SJSA1 (cell line): ENCODE measurements around the gene MRPL28. TPM values are rescaled to one million over a fixed set of nuclear protein-coding genes. Genes with fewer than 3 reads are reported as not detected.
"Not testable (repeated sequence)": the region's sequence is repeated elsewhere in the genome, so short reads cannot be mapped to it uniquely, and the experiment has no call there.

Experiments used
- DNase-seq, 2 experiments: peaks; one replicate each; pipeline ENCODE4 v3.0.0-alpha.2; 2015 to 2020; ENCODE audit warnings: low spot score in 2 of 2, low read depth in 1 of 2
- H3K27ac ChIP-seq: fragments of 250-450 bp; sonication (Bioruptor Pico); 2 replicates; pipeline ENCODE4 v1.5.1; 2020; ENCODE audit warnings: mild to moderate bottlenecking, moderate library complexity
- H3K27me3 ChIP-seq: fragments of 250-450 bp; sonication (Bioruptor Pico); replicated peaks from 2 replicates; pipeline ENCODE4 v1.5.1; 2020; ENCODE audit warnings: mild to moderate bottlenecking, moderate library complexity
- H3K36me3 ChIP-seq: fragments of 250-450 bp; sonication (Bioruptor Pico); 2 replicates; pipeline ENCODE4 v1.5.1; 2020; ENCODE audit warnings: mild to moderate bottlenecking
- H3K4me1 ChIP-seq: fragments of 250-450 bp; sonication (Bioruptor Pico); replicated peaks from 2 replicates; pipeline ENCODE4 v1.6.1; 2021; ENCODE audit warnings: mild to moderate bottlenecking
- H3K4me3 ChIP-seq: fragments of 250-450 bp; sonication (Bioruptor Pico); 2 replicates; pipeline ENCODE4 v1.5.1; 2020; ENCODE audit warnings: mild to moderate bottlenecking
- H3K9me3 ChIP-seq: fragments of 250-450 bp; sonication (Bioruptor Pico); replicated peaks from 2 replicates; pipeline ENCODE4 v1.5.1; 2020; ENCODE audit warnings: mild to moderate bottlenecking
- total RNA-seq: library from RNA; depleted of rRNA; stranded (reverse); fragments of >200 nt; shearing (Covaris generic); gene quantifications from 2 replicates; pipeline ENCODE4 v1.2.3, GENCODE V29; 2014; rRNA removed

Gene MRPL28
- total RNA-seq: 150 and 154 TPM in 2 replicates

- Histone ChIP-seq H3K4me3 (peak within 1 kb of the TSS; percentile 21), H3K27ac (no peak within 1 kb of the TSS), H3K36me3 (peaks cover 70% of the 10 kb centered on the region), H3K27me3 (no peaks in the 10 kb centered on the region), H3K4me1 (peaks cover 4% of the 10 kb centered on the region; the same call in 1 of the 2 replicates), H3K9me3 (no peaks in the 10 kb centered on the region)
- DNase-seq: peak; percentile 89 to 94
These were observed at the start of gene MRPL28 for GRCh38 chr16:370443-370842. Gene MRPL28 (minus strand): TSS chr16:370538. CDS start chr16:370218, 320 bp downstream.

- H3K27me3 ChIP-seq, H3K36me3 ChIP-seq, H3K4me3 ChIP-seq, H3K27ac ChIP-seq, DNase-seq, H3K9me3 ChIP-seq, H3K4me1 ChIP-seq: not testable (repeated sequence)
These were observed 44.8 kb upstream of the MRPL28 start for GRCh38 chr16:415170-415498.

GRCh38 chr16:414395-415169 lies 44.2 kb upstream of the MRPL28 start:
- Histone ChIP-seq H3K36me3 (no peaks in the 10 kb centered on the region), H3K9me3 (no peaks in the 10 kb centered on the region), H3K27me3 (no peaks in the 10 kb centered on the region), H3K4me3 (no peak overlapping the region), H3K27ac (no peak overlapping the region), H3K4me1 (no peaks in the 10 kb centered on the region)
- no peak for DNase-seq

GRCh38 chr16:411576-412265 lies 41.4 kb upstream of the MRPL28 start:
- no peaks in the 10 kb centered on the region for H3K9me3 ChIP-seq
- H3K36me3 ChIP-seq: no peaks in the 10 kb centered on the region
- no peak for DNase-seq
- no peak overlapping the region for H3K4me3 ChIP-seq
- H3K4me1 ChIP-seq: no peaks in the 10 kb centered on the region
- no peaks in the 10 kb centered on the region for H3K27me3 ChIP-seq
- H3K27ac ChIP-seq: no peak overlapping the region

GRCh38 chr16:410516-411178 lies 40.3 kb upstream of the MRPL28 start:
- Histone ChIP-seq H3K27ac (no peak overlapping the region), H3K9me3 (no peaks in the 10 kb centered on the region), H3K27me3 (no peaks in the 10 kb centered on the region), H3K36me3 (no peaks in the 10 kb centered on the region), H3K4me3 (no peak overlapping the region), H3K4me1 (no peaks in the 10 kb centered on the region)
- no peak for DNase-seq

- Histone ChIP-seq H3K4me1 (no peaks in the 10 kb centered on the region), H3K4me3 (no peak overlapping the region), H3K36me3 (no peaks in the 10 kb centered on the region), H3K27me3 (no peaks in the 10 kb centered on the region), H3K27ac (no peak overlapping the region), H3K9me3 (no peaks in the 10 kb centered on the region)
- no peak for DNase-seq
These were observed 36.9 kb upstream of the MRPL28 start for GRCh38 chr16:407253-407652.

GRCh38 chr16:405548-406506 lies 35.5 kb upstream of the MRPL28 start:
- H3K4me3 ChIP-seq: no peak overlapping the region
- H3K27me3 ChIP-seq: no peaks in the 10 kb centered on the region
- peaks cover under 1% of the 10 kb centered on the region; the same call in 1 of the 2 replicates for H3K4me1 ChIP-seq
- DNase-seq: no peak
- no peak overlapping the region for H3K27ac ChIP-seq
- H3K9me3 ChIP-seq: 0 out of 2 replicates have a peak, but pooled peaks cover 3% of the 10 kb centered on the region
- peaks cover 4% of the 10 kb centered on the region; the same call in 1 of the 2 replicates for H3K36me3 ChIP-seq

- 0 out of 2 replicates have a peak, but pooled peaks cover 3% of the 10 kb centered on the region for H3K9me3 ChIP-seq
- no peak for DNase-seq
- no peaks in the 10 kb centered on the region for H3K27me3 ChIP-seq
These were observed 34.7 kb upstream of the MRPL28 start for GRCh38 chr16:404971-405486.

GRCh38 chr16:401468-402348 lies 31.4 kb upstream of the MRPL28 start, which contains the start of gene DECR2:
Gene DECR2 (plus strand): TSS chr16:401885. CDS start chr16:401964, 79 bp downstream.
- peaks cover 11% of the 10 kb centered on the region for H3K4me1 ChIP-seq
- H3K27ac ChIP-seq: peak within 1 kb of the TSS; percentile 71
- H3K4me3 ChIP-seq: peak within 1 kb of the TSS; percentile 94
- DNase-seq: peak; percentile 94 to 96
- peaks cover 3% of the 10 kb centered on the region; the same call in 1 of the 2 replicates for H3K9me3 ChIP-seq
- peaks cover 20% of the 10 kb centered on the region for H3K36me3 ChIP-seq
- no peaks in the 10 kb centered on the region for H3K27me3 ChIP-seq

More at GRCh38 chr16:404971-405486, 34.7 kb upstream of the MRPL28 start:
- Histone ChIP-seq H3K4me3 (no peak overlapping the region), H3K4me1 (peaks cover 9% of the 10 kb centered on the region), H3K36me3 (peaks cover 11% of the 10 kb centered on the region), H3K27ac (no peak overlapping the region)

- Histone ChIP-seq H3K4me1 (peaks cover 18% of the 10 kb centered on the region), H3K27me3 (no peaks in the 10 kb centered on the region), H3K27ac (no peak overlapping the region), H3K4me3 (peak overlapping the region; percentile 94), H3K9me3 (peaks cover 3% of the 10 kb centered on the region; the same call in 1 of the 2 replicates), H3K36me3 (peaks cover 20% of the 10 kb centered on the region)
- DNase-seq: no peak
These were observed 29.8 kb upstream of the MRPL28 start for GRCh38 chr16:400061-400591.

GRCh38 chr16:399340-400019 lies 29.1 kb upstream of the MRPL28 start:
- no peak for DNase-seq
- H3K27ac ChIP-seq: no peak overlapping the region

More at GRCh38 chr16:399340-400019, 29.1 kb upstream of the MRPL28 start:
- peaks cover 18% of the 10 kb centered on the region for H3K4me1 ChIP-seq
- no peak overlapping the region for H3K4me3 ChIP-seq
- peaks cover 3% of the 10 kb centered on the region; the same call in 1 of the 2 replicates for H3K9me3 ChIP-seq
- no peaks in the 10 kb centered on the region for H3K27me3 ChIP-seq
- H3K36me3 ChIP-seq: peaks cover 20% of the 10 kb centered on the region
